ENCODE results near the gene C1QTNF5. TPM values are rescaled to one million over a fixed set of nuclear protein-coding genes. Genes with fewer than 3 reads are reported as not detected.

C1QTNF5 gene
- total RNA-seq, 1 experiment from 2014 or later: 3.0 TPM

DNA sequence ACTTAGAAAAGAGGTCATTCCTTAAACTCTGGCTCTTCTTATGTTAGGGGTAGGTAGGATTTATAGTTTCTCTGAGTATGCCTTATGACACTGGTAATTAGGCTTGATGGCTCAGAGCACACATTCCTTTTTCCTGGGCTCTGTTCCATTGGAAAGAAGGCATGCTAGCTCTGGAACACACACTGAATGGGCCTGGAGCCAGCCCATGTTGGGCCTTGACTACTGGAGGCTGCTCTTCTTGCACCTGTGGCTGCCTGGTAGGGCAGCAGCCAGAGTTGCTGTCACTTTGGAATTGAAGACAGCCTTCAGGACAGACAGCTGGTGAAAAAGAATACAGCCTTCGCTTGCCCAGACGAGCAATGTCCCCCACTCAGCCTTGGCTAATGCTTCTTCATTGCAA lies 42.0 kb downstream of the C1QTNF5 start:
- no peaks in the 10 kb centered on the region for H3K27me3 Mint-ChIP-seq (ENCODE audit: low read depth)

GRCh38 chr11:119297938-119298337 lies 42.7 kb downstream of the C1QTNF5 start:
- ATAC-seq (no peak), DNase-seq (ENCODE audit: low spot score) (no peak)
- H3K4me1 Mint-ChIP-seq: no peaks in the 10 kb centered on the region
- H3K36me3 Mint-ChIP-seq: peaks cover 57% of the 10 kb centered on the region
- TF ChIP-seq ATF1 (CRISPR knock-in tag; IDR thresholded peaks at IDR 0.05): no peak
- TF ChIP-seq OVOL2 (CRISPR knock-in tag; IDR thresholded peaks at IDR 0.05; ENCODE audit: borderline replicate concordance): no peak
- no peak for TF ChIP-seq CTCF (IDR thresholded peaks at IDR 0.05)
- TF ChIP-seq, protein P1, sequence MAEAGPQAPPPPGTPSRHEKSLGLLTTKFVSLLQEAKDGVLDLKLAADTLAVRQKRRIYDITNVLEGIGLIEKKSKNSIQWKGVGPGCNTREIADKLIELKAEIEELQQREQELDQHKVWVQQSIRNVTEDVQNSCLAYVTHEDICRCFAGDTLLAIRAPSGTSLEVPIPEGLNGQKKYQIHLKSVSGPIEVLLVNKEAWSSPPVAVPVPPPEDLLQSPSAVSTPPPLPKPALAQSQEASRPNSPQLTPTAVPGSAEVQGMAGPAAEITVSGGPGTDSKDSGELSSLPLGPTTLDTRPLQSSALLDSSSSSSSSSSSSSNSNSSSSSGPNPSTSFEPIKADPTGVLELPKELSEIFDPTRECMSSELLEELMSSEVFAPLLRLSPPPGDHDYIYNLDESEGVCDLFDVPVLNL (CRISPR knock-in tag; IDR thresholded peaks at IDR 0.05; ENCODE audit: borderline replicate concordance, low read depth): no peak
- TF ChIP-seq ZNF219 (CRISPR knock-in tag; IDR thresholded peaks at IDR 0.05; ENCODE audit: borderline replicate concordance): no peak
- TF ChIP-seq, protein P2, sequence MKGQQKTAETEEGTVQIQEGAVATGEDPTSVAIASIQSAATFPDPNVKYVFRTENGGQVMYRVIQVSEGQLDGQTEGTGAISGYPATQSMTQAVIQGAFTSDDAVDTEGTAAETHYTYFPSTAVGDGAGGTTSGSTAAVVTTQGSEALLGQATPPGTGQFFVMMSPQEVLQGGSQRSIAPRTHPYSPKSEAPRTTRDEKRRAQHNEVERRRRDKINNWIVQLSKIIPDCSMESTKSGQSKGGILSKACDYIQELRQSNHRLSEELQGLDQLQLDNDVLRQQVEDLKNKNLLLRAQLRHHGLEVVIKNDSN (CRISPR knock-in tag; IDR thresholded peaks at IDR 0.05): no peak
- TF ChIP-seq, protein P3, sequence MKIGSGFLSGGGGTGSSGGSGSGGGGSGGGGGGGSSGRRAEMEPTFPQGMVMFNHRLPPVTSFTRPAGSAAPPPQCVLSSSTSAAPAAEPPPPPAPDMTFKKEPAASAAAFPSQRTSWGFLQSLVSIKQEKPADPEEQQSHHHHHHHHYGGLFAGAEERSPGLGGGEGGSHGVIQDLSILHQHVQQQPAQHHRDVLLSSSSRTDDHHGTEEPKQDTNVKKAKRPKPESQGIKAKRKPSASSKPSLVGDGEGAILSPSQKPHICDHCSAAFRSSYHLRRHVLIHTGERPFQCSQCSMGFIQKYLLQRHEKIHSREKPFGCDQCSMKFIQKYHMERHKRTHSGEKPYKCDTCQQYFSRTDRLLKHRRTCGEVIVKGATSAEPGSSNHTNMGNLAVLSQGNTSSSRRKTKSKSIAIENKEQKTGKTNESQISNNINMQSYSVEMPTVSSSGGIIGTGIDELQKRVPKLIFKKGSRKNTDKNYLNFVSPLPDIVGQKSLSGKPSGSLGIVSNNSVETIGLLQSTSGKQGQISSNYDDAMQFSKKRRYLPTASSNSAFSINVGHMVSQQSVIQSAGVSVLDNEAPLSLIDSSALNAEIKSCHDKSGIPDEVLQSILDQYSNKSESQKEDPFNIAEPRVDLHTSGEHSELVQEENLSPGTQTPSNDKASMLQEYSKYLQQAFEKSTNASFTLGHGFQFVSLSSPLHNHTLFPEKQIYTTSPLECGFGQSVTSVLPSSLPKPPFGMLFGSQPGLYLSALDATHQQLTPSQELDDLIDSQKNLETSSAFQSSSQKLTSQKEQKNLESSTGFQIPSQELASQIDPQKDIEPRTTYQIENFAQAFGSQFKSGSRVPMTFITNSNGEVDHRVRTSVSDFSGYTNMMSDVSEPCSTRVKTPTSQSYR (CRISPR knock-in tag; IDR thresholded peaks at IDR 0.05): no peak
- no peak for TF ChIP-seq TEAD1 (CRISPR knock-in tag; IDR thresholded peaks at IDR 0.05)
- no peak for TF ChIP-seq CREM (CRISPR knock-in tag; IDR thresholded peaks at IDR 0.05)
- no peak for TF ChIP-seq ESRRA (CRISPR knock-in tag; IDR thresholded peaks at IDR 0.05; ENCODE audit: borderline replicate concordance)
- no peak for TF ChIP-seq MXD4 (CRISPR knock-in tag; IDR thresholded peaks at IDR 0.05; ENCODE audit: borderline replicate concordance)
- no peak for TF ChIP-seq EMX1 (CRISPR knock-in tag; IDR thresholded peaks at IDR 0.05)
- TF ChIP-seq ZNF671 (CRISPR knock-in tag; IDR thresholded peaks at IDR 0.05): no peak
- TF ChIP-seq ERG (CRISPR knock-in tag; IDR thresholded peaks at IDR 0.05): no peak
- TF ChIP-seq ATF2 (CRISPR knock-in tag; IDR thresholded peaks at IDR 0.05; ENCODE audit: borderline replicate concordance, low read depth): no peak
- no peaks in the 10 kb centered on the region for H3K9me3 Mint-ChIP-seq
- H3K27ac Mint-ChIP-seq: no peak overlapping the region
- POLR2A ChIA-PET: interaction anchor here (1.1 kb wide), 1 partner anchor 10 kb away, joined by 4 read pairs; no protein-coding TSS in a partner anchor
- no peaks in the 10 kb centered on the region for H3K27me3 Mint-ChIP-seq (ENCODE audit: low read depth)
- no peak overlapping the region for H3K4me3 Mint-ChIP-seq
- CTCF ChIA-PET: no interaction called here

More for the DNA sequence above, 42.0 kb downstream of the C1QTNF5 start:
- TF ChIP-seq CREB1 (CRISPR knock-in tag; IDR thresholded peaks at IDR 0.05) (no peak), FOXK1 (CRISPR knock-in tag; IDR thresholded peaks at IDR 0.05) (no peak)
- no peak for ATAC-seq
- H3K4me3 Mint-ChIP-seq: no peak overlapping the region
- DNase-seq (ENCODE audit: low spot score): no peak
- H3K4me1 Mint-ChIP-seq: no peaks in the 10 kb centered on the region
- CTCF ChIA-PET: interaction anchor here (2.1 kb wide), 1 partner anchor 41 kb away, joined by 5 read pairs; no protein-coding TSS in a partner anchor
- no peaks in the 10 kb centered on the region for H3K9me3 Mint-ChIP-seq
- H3K36me3 Mint-ChIP-seq: peaks cover 62% of the 10 kb centered on the region
- POLR2A ChIA-PET: no interaction called here
- H3K27ac Mint-ChIP-seq: no peak overlapping the region

All from WTC11 (cell line).